GM23338 (cell line): ENCODE results near the gene TLR7.

Experiments
- CREB1 ChIP-seq: fragments of 250-450 bp; sonication (Bioruptor Pico); IDR thresholded peaks from 2 replicates; pipeline ENCODE4 v1.5.0; 2020; ENCODE audit warnings: low read depth, mild to moderate bottlenecking, moderate library complexity
- CTCF ChIP-seq, 2 experiments: fragments of 200-600 bp in 1 of 2; sonication (generic) in 1 of 2; conservative IDR thresholded peaks; 2 replicates each; pipeline versions ENCODE4 v1.5.1 to v1.6.1; 2016 to 2017; ENCODE audit warnings: antibody characterized with exemption in 2 of 2, low read depth in 2 of 2, mild to moderate bottlenecking in 2 of 2, moderate library complexity in 1 of 2
- ETS1 ChIP-seq: IDR thresholded peaks from 2 replicates; pipeline ENCODE4 v1.6.1; 2016; ENCODE audit warnings: antibody characterized with exemption
- EZH2 ChIP-seq: fragments of 200-600 bp; sonication (generic); IDR thresholded peaks from one replicate; pipeline ENCODE4 v1.8.0; 2017; ENCODE audit warnings: antibody characterized with exemption, mild to moderate bottlenecking, low read depth; ENCODE audit not compliant: unreplicated experiment
- EZH2phosphoT487 ChIP-seq: fragments of 200-600 bp; sonication (generic); IDR thresholded peaks from one replicate; pipeline ENCODE4 v1.8.1; 2018; ENCODE audit warnings: antibody characterized with exemption; ENCODE audit not compliant: unreplicated experiment
- JUNB ChIP-seq: IDR thresholded peaks from one replicate; pipeline ENCODE4 v1.6.1; 2016; ENCODE audit warnings: antibody characterized with exemption; ENCODE audit not compliant: unreplicated experiment
- NANOG ChIP-seq: IDR thresholded peaks from 2 replicates; pipeline ENCODE4 v1.6.1; 2016; ENCODE audit warnings: antibody characterized with exemption, borderline replicate concordance
- POLR2AphosphoS5 ChIP-seq: IDR thresholded peaks from 2 replicates; pipeline ENCODE4 v1.6.1; 2016; ENCODE audit warnings: antibody characterized with exemption, low read depth
- REST ChIP-seq: IDR thresholded peaks from one replicate; pipeline ENCODE4 v1.6.1; 2018; ENCODE audit warnings: antibody characterized with exemption; ENCODE audit not compliant: unreplicated experiment
- ZNF114 ChIP-seq: fragments of 250-450 bp; sonication (Bioruptor Pico); IDR thresholded peaks from 2 replicates; pipeline ENCODE4 v1.5.0; 2020; ENCODE audit warnings: mild to moderate bottlenecking, moderate library complexity
- ZNF331 ChIP-seq: fragments of 250-450 bp; sonication (Bioruptor Pico); IDR thresholded peaks from 2 replicates; pipeline ENCODE4 v1.5.0; 2020; ENCODE audit warnings: low read depth, mild to moderate bottlenecking, moderate library complexity

- TF ChIP-seq CTCF (conservative IDR thresholded peaks at IDR 0.05; ENCODE audit: low read depth in 2 of 2) (no peak), EZH2 (no peak), REST (no peak), EZH2phosphoT487 (no peak), POLR2AphosphoS5 (no peak), ETS1 (no peak), ZNF331 (CRISPR knock-in tag) (no peak), JUNB (no peak), CREB1 (CRISPR knock-in tag) (no peak), NANOG (no peak), ZNF114 (CRISPR knock-in tag) (no peak)
Observed at GRCh38 chrX:12843668-12844279, 23.1 kb upstream of the TLR7 start.
